Fibroblast of the aortic adventitia (primary cell): ENCODE results near the gene IQSEC3. TPM values are rescaled to one million over a fixed set of nuclear protein-coding genes. Genes with fewer than 3 reads are reported as not detected.

ENCODE experiments used
- DNase-seq: peaks from one replicate; pipeline ENCODE4 v3.0.0-alpha.2; 2010; ENCODE audit warnings: low read depth
- H3K4me3 ChIP-seq: 2 replicates; pipeline ENCODE4 v1.5.1; 2011; ENCODE audit warnings: low read depth, mild to moderate bottlenecking, control low read depth, low read length, moderate library complexity
- CTCF ChIP-seq: IDR thresholded peaks from 2 replicates; pipeline ENCODE4 v1.5.1; 2011; ENCODE audit warnings: mild to moderate bottlenecking, low read length, control low read depth, inconsistent platforms; ENCODE audit not compliant: insufficient read depth
- total RNA-seq: library from RNA; depleted of rRNA; stranded (reverse); fragments of >200 nt; gene quantifications from 2 replicates; pipeline ENCODE4 v1.2.3, GENCODE V29; 2012; ENCODE audit warnings: low replicate concordance

The IQSEC3 gene
- total RNA-seq, 1 donor: not detected

DNA sequence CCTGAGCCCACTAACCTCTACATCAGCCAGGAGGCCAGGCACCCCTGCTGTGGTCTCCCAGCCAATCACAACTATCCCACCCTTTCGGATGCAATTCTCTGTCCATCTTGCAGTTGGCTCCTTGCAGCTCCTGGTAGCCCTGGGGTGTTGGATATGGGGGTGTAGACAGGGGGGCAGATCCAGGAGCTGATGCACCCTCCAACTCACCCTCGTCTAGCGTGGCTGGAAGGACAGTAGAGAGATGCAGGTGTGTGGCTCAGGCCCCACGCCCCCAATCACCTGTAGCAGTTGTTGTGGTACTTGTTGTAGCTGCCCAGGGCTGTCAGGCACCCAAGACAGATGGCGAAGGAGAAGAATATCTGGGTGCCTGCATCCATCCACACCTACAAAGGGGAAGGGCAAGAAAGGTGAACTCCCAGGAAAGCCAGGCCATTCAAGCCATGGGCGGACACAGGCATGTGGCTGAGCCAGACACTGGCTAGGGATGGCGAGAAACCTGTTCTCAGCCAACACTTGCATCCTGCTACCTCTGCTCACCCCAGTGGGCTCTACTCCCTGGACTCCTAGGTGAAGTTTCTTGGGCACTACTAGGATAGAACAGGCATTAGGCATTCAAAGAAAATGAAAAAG lies 160.8 kb downstream of the IQSEC3 start:
- DNase-seq: no peak
- H3K4me3 ChIP-seq: no peak overlapping the region
- no peak for TF ChIP-seq CTCF

Other genes starting within 250 kb of the IQSEC3 start
- gene SLC6A12, start 147.4 kb downstream of the IQSEC3 start, total RNA-seq: not detected in 2 replicates
- not detected in 2 replicates for gene SLC6A13, start 196.1 kb downstream of the IQSEC3 start, total RNA-seq